ENCODE data around the gene NKTR. TPM values are rescaled to one million over a fixed set of nuclear protein-coding genes. Genes with fewer than 3 reads are reported as not detected.

The NKTR gene
- total RNA-seq, 1 donor from 2014 or later, result 76.9 TPM

GRCh38 chr3:42654331-42655201 is 54.1 kb downstream of the NKTR start:
- Mint-ChIP-seq H3K4me3 (peak overlapping the region; percentile 39), H3K27ac (no peak overlapping the region), H3K4me1 (ENCODE audit: low read depth) (peaks cover 23% of the 10 kb centered on the region), H3K36me3 (ENCODE audit: low read depth) (peaks cover 2% of the 10 kb centered on the region), H3K9me3 (no peaks in the 10 kb centered on the region), H3K27me3 (ENCODE audit: insufficient read depth) (peaks cover 6% of the 10 kb centered on the region)
- DNase-seq (ENCODE audit: low spot score), result no peak
- intact Hi-C loops (cut with micrococcal nuclease), result loop anchor here (1.0 to 5.0 kb wide), 2 partner anchors 16 to 88 kb away; no protein-coding TSS in a partner anchor

GRCh38 chr3:42655331-42655888 is 54.9 kb downstream of the NKTR start:
- no peak for DNase-seq (ENCODE audit: low spot score)
- Mint-ChIP-seq H3K27me3 (ENCODE audit: insufficient read depth) (peaks cover 6% of the 10 kb centered on the region), H3K36me3 (ENCODE audit: low read depth) (peaks cover 4% of the 10 kb centered on the region), H3K4me1 (ENCODE audit: low read depth) (peaks cover 23% of the 10 kb centered on the region), H3K9me3 (no peaks in the 10 kb centered on the region), H3K27ac (no peak overlapping the region), H3K4me3 (peak overlapping the region; percentile 39)
- intact Hi-C loops (cut with micrococcal nuclease), result no loop called here

DNA sequence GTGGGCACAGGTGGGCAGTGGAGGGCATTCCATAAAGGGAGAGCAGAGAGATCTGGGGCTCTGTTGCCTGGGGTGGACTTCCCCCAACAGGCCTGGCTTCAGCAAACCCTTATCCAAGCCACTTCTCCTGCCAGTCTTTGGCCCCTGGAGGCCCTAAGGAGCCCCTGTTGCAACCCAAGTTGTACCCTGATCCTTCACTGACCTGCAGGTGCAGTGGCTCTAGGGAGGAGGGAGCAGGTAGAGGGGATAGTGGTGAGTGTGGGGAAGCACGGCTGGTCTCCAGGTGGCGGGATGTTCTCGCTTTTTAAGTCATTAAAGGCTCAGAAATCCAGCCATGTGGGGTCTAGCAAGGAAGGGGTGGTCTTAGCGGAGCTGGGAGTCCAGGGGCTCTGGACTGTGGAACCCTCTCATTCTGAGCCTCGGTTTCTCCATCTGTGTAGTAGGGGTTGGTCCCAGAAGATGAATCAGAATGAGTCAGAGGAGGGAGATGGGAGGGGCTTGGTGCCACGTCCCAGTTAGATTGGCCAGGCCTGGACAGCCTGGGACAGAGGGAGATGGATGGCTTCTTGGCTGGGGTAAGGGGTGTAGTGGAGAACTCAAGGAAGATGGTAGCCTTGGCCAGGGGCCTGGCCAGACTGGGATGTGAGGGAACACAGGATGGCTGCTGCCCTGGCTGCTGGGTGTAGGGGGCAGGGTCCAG is 55.6 kb downstream of the NKTR start:
- Mint-ChIP-seq H3K9me3 (no peaks in the 10 kb centered on the region), H3K27me3 (ENCODE audit: insufficient read depth) (peaks cover 6% of the 10 kb centered on the region), H3K4me1 (ENCODE audit: low read depth) (peaks cover 23% of the 10 kb centered on the region), H3K4me3 (no peak overlapping the region), H3K36me3 (ENCODE audit: low read depth) (peaks cover 4% of the 10 kb centered on the region), H3K27ac (no peak overlapping the region)
- no peak for DNase-seq (ENCODE audit: low spot score)
- intact Hi-C loops (cut with micrococcal nuclease), result no loop called here

GRCh38 chr3:42656680-42657610 is 56.5 kb downstream of the NKTR start:
- Mint-ChIP-seq H3K4me1 (ENCODE audit: low read depth) (peaks cover 19% of the 10 kb centered on the region), H3K9me3 (no peaks in the 10 kb centered on the region), H3K4me3 (no peak overlapping the region), H3K27me3 (ENCODE audit: insufficient read depth) (peaks cover 6% of the 10 kb centered on the region), H3K27ac (no peak overlapping the region), H3K36me3 (ENCODE audit: low read depth) (peaks cover 2% of the 10 kb centered on the region)
- no peak for DNase-seq (ENCODE audit: low spot score)
- intact Hi-C loops (cut with micrococcal nuclease), result no loop called here

GRCh38 chr3:42657675-42658074 is 57.2 kb downstream of the NKTR start:
- Mint-ChIP-seq H3K27ac (no peak overlapping the region), H3K9me3 (no peaks in the 10 kb centered on the region), H3K36me3 (ENCODE audit: low read depth) (peaks cover 2% of the 10 kb centered on the region), H3K27me3 (ENCODE audit: insufficient read depth) (peaks cover 6% of the 10 kb centered on the region), H3K4me3 (no peak overlapping the region), H3K4me1 (ENCODE audit: low read depth) (peaks cover 11% of the 10 kb centered on the region)
- intact Hi-C loops (cut with micrococcal nuclease), result no loop called here
- no peak for DNase-seq (ENCODE audit: low spot score)

DNA sequence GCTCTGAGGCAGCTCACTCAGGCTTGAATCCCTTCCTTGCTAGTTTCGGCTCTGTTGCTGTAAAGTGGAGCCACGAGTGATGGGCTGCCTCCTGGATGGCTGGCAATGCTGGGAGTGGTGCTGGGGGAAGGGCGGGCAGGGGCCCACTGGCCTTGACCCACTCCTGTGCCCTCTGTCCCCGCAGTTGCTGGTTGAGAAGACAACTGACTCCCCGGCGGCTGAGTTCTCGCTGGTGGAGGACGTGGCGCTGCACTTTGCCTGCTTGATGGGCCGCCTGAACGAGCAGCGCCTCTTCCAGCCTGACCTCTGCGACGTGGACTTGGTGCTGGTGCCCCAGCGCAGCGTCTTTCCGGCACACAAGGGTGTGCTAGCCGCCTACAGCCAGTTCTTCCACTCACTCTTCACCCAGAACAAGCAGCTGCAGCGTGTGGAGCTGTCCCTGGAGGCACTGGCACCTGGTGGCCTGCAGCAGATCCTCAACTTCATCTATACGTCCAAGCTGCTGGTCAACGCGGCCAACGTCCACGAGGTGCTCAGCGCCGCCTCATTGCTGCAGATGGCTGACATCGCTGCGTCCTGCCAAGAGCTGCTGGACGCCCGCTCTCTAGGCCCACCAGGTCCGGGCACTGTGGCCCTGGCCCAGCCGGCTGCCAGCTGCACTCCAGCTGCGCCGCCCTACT is 57.7 kb downstream of the NKTR start:
- DNase-seq (ENCODE audit: low spot score), result no peak
- Mint-ChIP-seq H3K27me3 (ENCODE audit: insufficient read depth) (peaks cover 6% of the 10 kb centered on the region), H3K27ac (no peak overlapping the region), H3K4me1 (ENCODE audit: low read depth) (peaks cover 6% of the 10 kb centered on the region), H3K36me3 (ENCODE audit: low read depth) (peaks cover 2% of the 10 kb centered on the region), H3K4me3 (no peak overlapping the region), H3K9me3 (no peaks in the 10 kb centered on the region)
- intact Hi-C loops (cut with micrococcal nuclease), result no loop called here

GRCh38 chr3:42658771-42659390 is 58.4 kb downstream of the NKTR start:
- H3K27ac Mint-ChIP-seq, result no peak overlapping the region
- DNase-seq (ENCODE audit: low spot score), result no peak
- H3K36me3 Mint-ChIP-seq (ENCODE audit: low read depth), result peaks cover 2% of the 10 kb centered on the region
- peaks cover 3% of the 10 kb centered on the region for H3K27me3 Mint-ChIP-seq (ENCODE audit: insufficient read depth)
- no peaks in the 10 kb centered on the region for H3K9me3 Mint-ChIP-seq
- H3K4me3 Mint-ChIP-seq, result no peak overlapping the region
- intact Hi-C loops (cut with micrococcal nuclease), result no loop called here
- H3K4me1 Mint-ChIP-seq (ENCODE audit: low read depth), result no peaks in the 10 kb centered on the region

DNA sequence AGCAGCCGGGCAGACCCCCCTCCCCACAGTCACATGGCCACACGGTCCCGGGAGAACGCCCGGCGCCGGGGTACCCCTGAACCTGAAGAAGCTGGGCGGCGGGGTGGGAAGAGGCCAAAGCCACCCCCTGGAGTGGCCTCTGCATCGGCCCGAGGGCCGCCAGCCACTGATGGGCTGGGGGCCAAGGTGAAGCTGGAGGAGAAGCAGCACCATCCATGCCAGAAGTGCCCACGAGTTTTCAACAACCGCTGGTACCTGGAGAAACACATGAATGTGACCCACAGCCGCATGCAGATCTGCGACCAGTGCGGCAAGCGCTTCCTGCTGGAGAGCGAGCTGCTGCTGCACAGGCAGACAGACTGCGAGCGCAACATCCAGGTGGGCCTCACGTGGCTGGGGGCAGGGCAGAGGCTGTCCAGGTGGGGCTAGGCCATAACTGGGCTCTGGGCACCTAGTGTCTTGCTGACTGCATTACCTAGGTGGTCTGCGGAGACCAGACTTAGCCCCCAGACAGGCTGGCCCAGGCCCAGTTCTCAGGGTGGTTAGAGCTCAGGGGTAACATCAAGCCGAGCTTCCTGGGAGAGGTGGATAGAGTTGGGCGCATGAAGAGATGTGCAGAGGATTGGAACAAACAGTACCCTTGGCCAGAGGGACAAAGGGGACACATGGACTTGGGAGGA is 59.1 kb downstream of the NKTR start:
- intact Hi-C loops (cut with micrococcal nuclease), result no loop called here
- Mint-ChIP-seq H3K4me1 (ENCODE audit: low read depth) (no peaks in the 10 kb centered on the region), H3K36me3 (ENCODE audit: low read depth) (peaks cover 2% of the 10 kb centered on the region), H3K9me3 (no peaks in the 10 kb centered on the region), H3K4me3 (no peak overlapping the region), H3K27me3 (ENCODE audit: insufficient read depth) (peaks cover 3% of the 10 kb centered on the region), H3K27ac (no peak overlapping the region)
- no peak for DNase-seq (ENCODE audit: low spot score)

DNA sequence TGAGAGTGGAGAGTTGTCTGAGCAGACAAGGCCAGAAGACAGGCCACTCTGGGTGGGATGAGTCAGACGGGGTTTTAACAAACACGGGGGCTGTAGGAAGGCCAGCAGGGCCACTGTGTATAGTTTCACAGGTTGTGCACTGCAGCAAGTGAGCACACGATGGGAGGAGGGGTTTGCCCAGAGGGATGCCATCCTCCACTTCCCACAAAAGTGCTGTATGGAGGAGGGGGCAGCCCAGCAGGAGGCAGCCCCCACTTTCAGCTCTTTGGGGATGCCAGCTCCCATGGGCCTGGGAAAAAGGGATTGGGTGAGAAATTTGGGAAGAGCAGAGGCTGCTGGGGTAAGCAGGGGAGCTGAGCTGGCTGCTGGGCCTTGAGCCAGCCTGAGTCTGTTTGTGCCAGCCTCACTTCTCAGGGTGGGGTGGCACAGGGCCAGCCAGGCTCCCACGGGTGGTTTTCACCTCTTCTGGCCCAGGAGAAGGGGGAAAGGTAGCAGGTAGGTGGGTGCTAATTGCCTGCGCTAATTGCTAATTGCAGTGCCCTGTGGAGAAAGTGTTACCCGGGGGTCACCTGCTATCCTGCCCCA is 59.7 kb downstream of the NKTR start:
- H3K27ac Mint-ChIP-seq, result no peak overlapping the region
- no peaks in the 10 kb centered on the region for H3K4me1 Mint-ChIP-seq (ENCODE audit: low read depth)
- no peak for DNase-seq (ENCODE audit: low spot score)
- intact Hi-C loops (cut with micrococcal nuclease), result no loop called here
- H3K9me3 Mint-ChIP-seq, result no peaks in the 10 kb centered on the region
- H3K4me3 Mint-ChIP-seq, result no peak overlapping the region
- peaks cover 3% of the 10 kb centered on the region for H3K27me3 Mint-ChIP-seq (ENCODE audit: insufficient read depth)
- H3K36me3 Mint-ChIP-seq (ENCODE audit: low read depth), result peaks cover 2% of the 10 kb centered on the region

DNA sequence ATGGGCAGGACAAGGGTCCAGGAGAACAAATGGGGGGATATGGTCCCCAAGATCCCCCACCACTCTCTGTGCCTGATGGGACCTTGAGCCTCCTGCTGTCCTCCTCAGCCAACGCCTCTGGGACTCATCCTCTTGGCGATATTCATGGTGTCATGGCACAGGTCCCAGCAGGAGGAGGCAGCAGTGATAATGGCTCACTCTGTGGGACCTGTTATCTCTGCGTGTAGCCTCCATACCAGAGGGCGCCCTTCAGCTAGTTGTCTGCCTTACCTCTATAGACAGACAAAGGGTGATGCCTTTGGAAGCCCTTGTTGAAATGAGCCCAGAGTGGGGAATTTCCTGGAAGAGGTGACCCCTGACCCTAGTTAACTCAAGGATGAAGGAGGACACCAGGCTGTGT is 60.4 kb downstream of the NKTR start:
- Mint-ChIP-seq H3K4me1 (ENCODE audit: low read depth) (no peaks in the 10 kb centered on the region), H3K27ac (no peak overlapping the region), H3K27me3 (ENCODE audit: insufficient read depth) (peaks cover 3% of the 10 kb centered on the region), H3K9me3 (no peaks in the 10 kb centered on the region), H3K36me3 (ENCODE audit: low read depth) (peaks cover 2% of the 10 kb centered on the region), H3K4me3 (no peak overlapping the region)
- intact Hi-C loops (cut with micrococcal nuclease), result loop anchor here (1.0 kb wide), 1 partner anchor 83 kb away; no protein-coding TSS in a partner anchor
- DNase-seq (ENCODE audit: low spot score), result no peak

DNA sequence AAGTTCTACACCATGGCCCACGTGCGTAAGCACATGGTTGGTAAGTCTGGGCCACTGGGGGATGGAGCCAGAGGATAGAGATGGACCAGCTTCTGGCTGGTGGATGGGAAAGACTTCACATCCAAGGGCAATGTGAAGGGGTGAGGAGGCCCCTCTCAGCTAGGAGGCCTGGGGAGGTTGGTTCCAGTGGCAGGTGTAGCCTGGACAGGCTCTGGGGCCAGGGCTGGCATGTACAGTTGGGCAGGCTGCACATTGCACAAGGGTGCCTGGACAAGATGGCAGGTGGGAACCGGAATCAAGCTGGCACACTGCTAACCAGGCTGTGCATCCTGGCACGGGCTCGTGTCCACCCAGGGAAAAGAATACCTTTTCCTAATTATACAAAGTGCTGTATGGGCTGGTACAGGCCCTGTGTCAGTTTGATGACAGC is 61.1 kb downstream of the NKTR start:
- H3K27ac Mint-ChIP-seq, result no peak overlapping the region
- no peak for DNase-seq (ENCODE audit: low spot score)
- peaks cover 2% of the 10 kb centered on the region for H3K36me3 Mint-ChIP-seq (ENCODE audit: low read depth)
- no peaks in the 10 kb centered on the region for H3K9me3 Mint-ChIP-seq
- intact Hi-C loops (cut with micrococcal nuclease), result loop anchor here (1.0 kb wide), 1 partner anchor 83 kb away; no protein-coding TSS in a partner anchor
- peaks cover 1% of the 10 kb centered on the region for H3K27me3 Mint-ChIP-seq (ENCODE audit: insufficient read depth)
- no peak overlapping the region for H3K4me3 Mint-ChIP-seq
- H3K4me1 Mint-ChIP-seq (ENCODE audit: low read depth), result no peaks in the 10 kb centered on the region

Data from activated T-helper 1 cell treated with anti-CD3 and anti-CD28 coated beads, Interleukin-12 subunit alpha, Interleukin-12 subunit beta, Interleukin-2, Interleukin-4 antibody, amounts not matched to agents 30 ng/mL and 10 ng/mL and 1 ng/mL, durations not matched to agents 14 hours and 24 hours and 36 hours (primary cell).